Keratinocyte (primary cell): ENCODE measurements around the gene QPCT. TPM values are rescaled to one million over a fixed set of nuclear protein-coding genes. Genes with fewer than 3 reads are reported as not detected.

ENCODE experiments used
- DNase-seq: peaks from one replicate; pipeline ENCODE4 v3.0.0-alpha.2; 2011; ENCODE audit warnings: low read depth, missing footprints, low spot score
- FAIRE-seq: peaks from 2 replicates; lab custom pipeline; 2011; peaks lifted over from hg19 to GRCh38; lab: Jason Lieb, UNC
- H2AFZ ChIP-seq: 2 replicates; pipeline ENCODE4 v1.6.0; 2012; ENCODE audit warnings: low read length, control low read depth, inconsistent platforms; ENCODE audit not compliant: control insufficient read depth
- H3K27ac ChIP-seq: 2 replicates; pipeline ENCODE4 v1.5.1; 2011; ENCODE audit warnings: low read length; ENCODE audit not compliant: control insufficient read depth, insufficient read depth
- H3K27me3 ChIP-seq: 3 replicates; pipeline ENCODE4 v1.6.0; 2011; ENCODE audit warnings: low read length; ENCODE audit not compliant: control insufficient read depth, insufficient read depth; ENCODE audit errors: extremely low read depth
- H3K36me3 ChIP-seq, 2 experiments: 2 replicates in 1 of 2; 3 replicates in 1 of 2; pipeline ENCODE4 v1.5.1; 2011; ENCODE audit warnings: low read length in 2 of 2, mild to moderate bottlenecking in 1 of 2; ENCODE audit not compliant: control insufficient read depth in 2 of 2, insufficient read depth in 2 of 2; ENCODE audit errors: extremely low read depth in 1 of 2
- H3K4me1 ChIP-seq: 3 replicates; pipeline ENCODE4 v1.5.1; 2011; ENCODE audit warnings: low read length; ENCODE audit not compliant: control insufficient read depth, insufficient read depth; ENCODE audit errors: extremely low read depth
- H3K4me2 ChIP-seq: 3 replicates; pipeline ENCODE4 v1.6.0; 2011; ENCODE audit warnings: low read depth, low read length; ENCODE audit not compliant: control insufficient read depth, insufficient read depth; ENCODE audit errors: extremely low read depth
- H3K4me3 ChIP-seq, 3 experiments: fragments of 200-600 bp in 1 of 3; sonication (generic) in 1 of 3; 2 replicates in 2 of 3; 3 replicates in 1 of 3; pipeline ENCODE4 v1.5.1; 2011 to 2016; ENCODE audit warnings: low read length in 3 of 3, mild to moderate bottlenecking in 3 of 3, control low read depth in 2 of 3, inconsistent platforms in 1 of 3, low read depth in 1 of 3, mixed read lengths in 1 of 3, mixed run types in 1 of 3, moderate library complexity in 1 of 3; ENCODE audit not compliant: control insufficient read depth in 2 of 3, insufficient read depth in 2 of 3; ENCODE audit errors: extremely low read depth in 1 of 3
- H3K79me2 ChIP-seq: 2 replicates; pipeline ENCODE4 v1.6.0; 2012; ENCODE audit warnings: low read length; ENCODE audit not compliant: control insufficient read depth, insufficient read depth
- H3K9ac ChIP-seq: 3 replicates; pipeline ENCODE4 v1.6.0; 2011; ENCODE audit warnings: low read length; ENCODE audit not compliant: control insufficient read depth, insufficient read depth; ENCODE audit errors: extremely low read depth
- H3K9me1 ChIP-seq: 3 replicates; pipeline ENCODE4 v1.6.0; 2011; ENCODE audit warnings: low read length; ENCODE audit not compliant: control insufficient read depth, insufficient read depth; ENCODE audit errors: extremely low read depth
- H3K9me3 ChIP-seq: 2 replicates; pipeline ENCODE4 v1.5.1; 2012; ENCODE audit warnings: low read depth, low read length; ENCODE audit not compliant: control insufficient read depth
- H4K20me1 ChIP-seq: 3 replicates; pipeline ENCODE4 v1.6.0; 2011; ENCODE audit warnings: low read length; ENCODE audit not compliant: control insufficient read depth, insufficient read depth; ENCODE audit errors: extremely low read depth
- EZH2 ChIP-seq: IDR thresholded peaks from one replicate; pipeline ENCODE4 v1.6.1; 2012; ENCODE audit warnings: inconsistent platforms, mild to moderate bottlenecking, low read length, moderate library complexity
- dilution Hi-C: fragments of 300-500 bp; cut with MboI; formaldehyde crosslinking; loops from one replicate; pipeline ENCODE4 v1.7.0; 2020; ENCODE audit warnings: low sequenced_read_pairs; ENCODE audit not compliant: extremely low pct_ligation_motif_present
- polyA plus RNA-seq, 5 experiments: library from polyadenylated mRNA; depleted of rRNA in 3 of 5; stranded (reverse) in 3 of 5; stranded (forward) in 1 of 5; unstranded in 1 of 5; fragments of >200 nt; gene quantifications; 1 replicate in 1 of 5; 2 replicates in 3 of 5; 3 replicates in 1 of 5; pipeline versions ENCODE4 v1.2.1 to v1.2.3, GENCODE V29; 2011 to 2012; ENCODE audit warnings: missing spikeins in 2 of 5, low read depth in 1 of 5, low replicate concordance in 1 of 5
- TF ChIP-seq, protein P1 (sequence below), 3 experiments: IDR thresholded peaks in 1 of 3; conservative IDR thresholded peaks in 1 of 3; optimal IDR thresholded peaks in 1 of 3; 2 replicates in 2 of 3; 3 replicates in 1 of 3; pipeline versions ENCODE3 to v1.5.1; 2011; ENCODE audit warnings: low read length in 3 of 3, mild to moderate bottlenecking in 3 of 3, moderate library complexity in 2 of 3, control low read depth in 1 of 3, inconsistent platforms in 1 of 3; ENCODE audit not compliant: insufficient read depth in 2 of 3; ENCODE audit errors: extremely low read depth in 1 of 3

QPCT gene
- polyA plus RNA-seq, 1 donor (not counting 4 experiments of a cell fraction or from before 2014, with no cell fraction given): 11.6 TPM

DNA sequence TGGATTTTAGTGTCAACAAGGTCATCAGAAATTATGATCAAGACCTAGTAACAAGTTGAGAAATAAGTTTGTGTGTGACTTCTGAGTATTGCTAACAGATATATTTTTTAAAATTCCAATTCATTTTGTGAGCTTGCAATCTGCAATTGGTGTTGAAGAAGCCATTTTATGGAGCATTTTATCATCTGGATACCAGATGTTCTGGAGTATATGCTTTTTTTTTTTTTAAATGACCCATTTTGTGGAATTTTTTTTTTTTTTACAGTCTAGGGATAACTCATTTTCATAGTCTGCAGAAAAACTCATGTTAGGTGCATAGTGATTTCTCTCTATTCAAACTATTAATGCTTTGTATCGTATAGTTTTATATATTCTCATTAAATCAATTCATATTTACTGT lies 12.6 kb downstream of the QPCT start:
- no peaks in the 10 kb centered on the region for H3K79me2 ChIP-seq
- no peak overlapping the region for H3K4me2 ChIP-seq
- FAIRE-seq: no peak
- H3K4me3 ChIP-seq: no peak overlapping the region
- no peaks in the 10 kb centered on the region for H3K36me3 ChIP-seq
- H3K27ac ChIP-seq: no peak overlapping the region
- no peaks in the 10 kb centered on the region for H3K9me1 ChIP-seq
- no peaks in the 10 kb centered on the region for H4K20me1 ChIP-seq
- dilution Hi-C loops: no loop called here
- peaks cover 11% of the 10 kb centered on the region for H3K4me1 ChIP-seq
- no peak overlapping the region for H3K9ac ChIP-seq
- TF ChIP-seq, protein P1, sequence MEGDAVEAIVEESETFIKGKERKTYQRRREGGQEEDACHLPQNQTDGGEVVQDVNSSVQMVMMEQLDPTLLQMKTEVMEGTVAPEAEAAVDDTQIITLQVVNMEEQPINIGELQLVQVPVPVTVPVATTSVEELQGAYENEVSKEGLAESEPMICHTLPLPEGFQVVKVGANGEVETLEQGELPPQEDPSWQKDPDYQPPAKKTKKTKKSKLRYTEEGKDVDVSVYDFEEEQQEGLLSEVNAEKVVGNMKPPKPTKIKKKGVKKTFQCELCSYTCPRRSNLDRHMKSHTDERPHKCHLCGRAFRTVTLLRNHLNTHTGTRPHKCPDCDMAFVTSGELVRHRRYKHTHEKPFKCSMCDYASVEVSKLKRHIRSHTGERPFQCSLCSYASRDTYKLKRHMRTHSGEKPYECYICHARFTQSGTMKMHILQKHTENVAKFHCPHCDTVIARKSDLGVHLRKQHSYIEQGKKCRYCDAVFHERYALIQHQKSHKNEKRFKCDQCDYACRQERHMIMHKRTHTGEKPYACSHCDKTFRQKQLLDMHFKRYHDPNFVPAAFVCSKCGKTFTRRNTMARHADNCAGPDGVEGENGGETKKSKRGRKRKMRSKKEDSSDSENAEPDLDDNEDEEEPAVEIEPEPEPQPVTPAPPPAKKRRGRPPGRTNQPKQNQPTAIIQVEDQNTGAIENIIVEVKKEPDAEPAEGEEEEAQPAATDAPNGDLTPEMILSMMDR (optimal IDR thresholded peaks at IDR 0.05 in 1 of 3, IDR thresholded peaks at IDR 0.05 in 1 of 3, conservative IDR thresholded peaks at IDR 0.05 in 1 of 3; ENCODE audit: extremely low read depth in 1 of 3, insufficient read depth in 2 of 3, low read length in 3 of 3): no peak
- TF ChIP-seq EZH2: no peak
- H3K9me3 ChIP-seq: no peaks in the 10 kb centered on the region
- no peaks in the 10 kb centered on the region for H3K27me3 ChIP-seq
- no peak overlapping the region for H2AFZ ChIP-seq
- DNase-seq: no peak

DNA sequence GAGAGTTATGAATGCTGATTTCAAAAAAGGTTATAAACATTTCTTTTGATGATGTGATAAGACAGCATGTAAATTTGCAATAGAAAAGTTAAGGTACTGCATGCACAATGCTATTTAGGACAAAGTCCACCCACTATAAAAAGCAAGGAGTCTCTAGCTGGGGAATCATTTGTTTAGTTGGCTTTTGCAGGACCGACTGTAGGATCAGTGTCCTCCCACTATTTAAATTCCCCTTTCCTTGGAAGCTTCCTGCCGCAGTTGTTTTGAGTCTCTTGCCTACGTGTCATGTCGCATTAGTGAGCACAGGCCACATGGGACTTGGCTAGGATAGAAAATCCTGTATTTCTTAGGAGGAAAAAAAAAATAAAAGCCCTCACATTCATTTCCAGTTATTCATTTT lies 13.1 kb downstream of the QPCT start:
- Histone ChIP-seq H3K4me3 (no peak overlapping the region), H3K9me3 (no peaks in the 10 kb centered on the region), H3K4me2 (no peak overlapping the region), H2AFZ (no peak overlapping the region), H4K20me1 (no peaks in the 10 kb centered on the region), H3K36me3 (no peaks in the 10 kb centered on the region), H3K79me2 (no peaks in the 10 kb centered on the region), H3K9me1 (no peaks in the 10 kb centered on the region), H3K27ac (no peak overlapping the region), H3K9ac (no peak overlapping the region), H3K4me1 (peaks cover 16% of the 10 kb centered on the region), H3K27me3 (no peaks in the 10 kb centered on the region)
- TF ChIP-seq EZH2: no peak
- TF ChIP-seq, protein P1 (optimal IDR thresholded peaks at IDR 0.05 in 1 of 3, IDR thresholded peaks at IDR 0.05 in 1 of 3, conservative IDR thresholded peaks at IDR 0.05 in 1 of 3; ENCODE audit: extremely low read depth in 1 of 3, insufficient read depth in 2 of 3, low read length in 3 of 3): no peak
- FAIRE-seq (no peak), DNase-seq (no peak)
- dilution Hi-C loops: no loop called here
